Measurements from ENCODE around the gene BTG1. TPM values are rescaled to one million over a fixed set of nuclear protein-coding genes. Genes with fewer than 3 reads are reported as not detected.
A peak's percentile ranks its signal among the peaks of the same experiment; 100 is the strongest.

BTG1 gene
- total and polyA plus RNA-seq, 2 of the 8 experiments (the other 6 are each of a cell fraction or from before 2014, with no cell fraction given) = 17.1 to 32.7 TPM

DNA sequence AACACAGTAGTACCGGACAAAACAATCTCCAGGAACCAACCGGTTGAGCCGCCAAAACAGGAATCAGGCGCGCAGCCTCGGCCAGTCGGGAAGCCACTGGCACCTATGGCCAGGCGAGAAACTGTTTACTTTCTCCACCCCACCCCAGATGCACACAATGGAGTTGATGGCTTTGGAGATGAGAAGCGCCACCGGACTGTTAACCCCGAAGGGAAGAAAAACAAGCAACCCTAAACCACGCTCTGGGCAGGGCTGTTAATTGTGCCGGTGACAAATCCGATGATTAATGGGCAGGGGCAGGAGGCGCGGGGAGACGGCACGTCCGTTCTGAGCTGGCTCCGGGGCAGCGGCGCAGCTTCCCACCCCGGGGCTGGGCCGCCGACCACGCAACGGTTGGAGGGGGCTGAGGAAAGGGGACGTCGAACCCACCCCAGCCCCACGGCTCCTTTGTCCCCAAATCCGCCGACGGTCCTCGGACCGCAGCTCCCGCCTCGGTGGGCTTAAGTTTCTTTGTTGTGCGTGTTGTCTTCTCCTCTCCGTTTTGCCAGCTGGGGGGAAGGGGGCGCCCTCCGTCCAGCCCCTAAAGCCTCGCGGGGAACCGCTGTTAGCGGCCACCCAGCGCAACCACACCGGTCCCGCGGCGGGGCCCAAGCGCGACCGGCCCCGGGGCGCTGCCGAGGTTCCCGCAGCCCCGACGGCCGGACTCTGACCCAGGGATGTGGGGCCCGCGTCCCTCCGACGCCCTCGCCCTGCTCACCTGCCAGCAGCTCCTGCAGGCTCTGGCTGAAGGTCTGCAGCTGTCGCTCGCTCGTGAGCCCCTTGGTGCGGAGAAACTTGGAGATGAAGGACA lies 790 bp downstream of the BTG1 start (continued):
- TF ChIP-seq CHD2 (IDR thresholded peaks at IDR 0.05; ENCODE audit: low read length) (no peak), EGR1 (IDR thresholded peaks at IDR 0.05; ENCODE audit: borderline replicate concordance, low read depth, low read length) (no peak), RBBP5 (IDR thresholded peaks at IDR 0.05; ENCODE audit: borderline replicate concordance, low read depth, low read length) (peak; percentile 44; the same call in 1 of the 2 replicates), CREB1 (IDR thresholded peaks at IDR 0.05) (no peak), HDAC6 (IDR thresholded peaks at IDR 0.05; ENCODE audit: low read depth, low read length) (no peak), RXRA (IDR thresholded peaks at IDR 0.05; ENCODE audit: insufficient read depth, low read depth, low read length) (no peak), CEBPB (IDR thresholded peaks at IDR 0.05; ENCODE audit: low read depth, low read length) (no peak), GTF2F1 (IDR thresholded peaks at IDR 0.05; ENCODE audit: borderline replicate concordance, low read depth, low read length) (no peak), ZNF274 (IDR thresholded peaks at IDR 0.05; ENCODE audit: borderline replicate concordance, extremely low read depth, low read length) (no peak), BACH1 (IDR thresholded peaks at IDR 0.05; ENCODE audit: low read length) (no peak), EP300 (IDR thresholded peaks at IDR 0.05; ENCODE audit: borderline replicate concordance in 1 of 2, low read depth in 2 of 2, low read length in 2 of 2) (no peak), EZH2 (IDR thresholded peaks at IDR 0.05; ENCODE audit: low read depth, low read length, severe bottlenecking) (no peak), JUND (IDR thresholded peaks at IDR 0.05; ENCODE audit: low read length) (no peak), NRF1 (IDR thresholded peaks at IDR 0.05; ENCODE audit: low read depth, low read length) (no peak), CBX5 (IDR thresholded peaks at IDR 0.05; ENCODE audit: low read depth, low read length) (no peak), POLR2AphosphoS5 (IDR thresholded peaks at IDR 0.05; ENCODE audit: low read depth, low read length) (peak; percentile 25), CBX8 (IDR thresholded peaks at IDR 0.05; ENCODE audit: borderline replicate concordance, low read depth, low read length) (no peak)
- TF ChIP-seq, protein P1, sequence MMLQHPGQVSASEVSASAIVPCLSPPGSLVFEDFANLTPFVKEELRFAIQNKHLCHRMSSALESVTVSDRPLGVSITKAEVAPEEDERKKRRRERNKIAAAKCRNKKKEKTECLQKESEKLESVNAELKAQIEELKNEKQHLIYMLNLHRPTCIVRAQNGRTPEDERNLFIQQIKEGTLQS (IDR thresholded peaks at IDR 0.05; ENCODE audit: insufficient read depth, low read depth, low read length) = no peak
- TF ChIP-seq, protein P2, sequence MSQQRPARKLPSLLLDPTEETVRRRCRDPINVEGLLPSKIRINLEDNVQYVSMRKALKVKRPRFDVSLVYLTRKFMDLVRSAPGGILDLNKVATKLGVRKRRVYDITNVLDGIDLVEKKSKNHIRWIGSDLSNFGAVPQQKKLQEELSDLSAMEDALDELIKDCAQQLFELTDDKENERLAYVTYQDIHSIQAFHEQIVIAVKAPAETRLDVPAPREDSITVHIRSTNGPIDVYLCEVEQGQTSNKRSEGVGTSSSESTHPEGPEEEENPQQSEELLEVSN (IDR thresholded peaks at IDR 0.05) = no peak
- TF ChIP-seq, protein P3, sequence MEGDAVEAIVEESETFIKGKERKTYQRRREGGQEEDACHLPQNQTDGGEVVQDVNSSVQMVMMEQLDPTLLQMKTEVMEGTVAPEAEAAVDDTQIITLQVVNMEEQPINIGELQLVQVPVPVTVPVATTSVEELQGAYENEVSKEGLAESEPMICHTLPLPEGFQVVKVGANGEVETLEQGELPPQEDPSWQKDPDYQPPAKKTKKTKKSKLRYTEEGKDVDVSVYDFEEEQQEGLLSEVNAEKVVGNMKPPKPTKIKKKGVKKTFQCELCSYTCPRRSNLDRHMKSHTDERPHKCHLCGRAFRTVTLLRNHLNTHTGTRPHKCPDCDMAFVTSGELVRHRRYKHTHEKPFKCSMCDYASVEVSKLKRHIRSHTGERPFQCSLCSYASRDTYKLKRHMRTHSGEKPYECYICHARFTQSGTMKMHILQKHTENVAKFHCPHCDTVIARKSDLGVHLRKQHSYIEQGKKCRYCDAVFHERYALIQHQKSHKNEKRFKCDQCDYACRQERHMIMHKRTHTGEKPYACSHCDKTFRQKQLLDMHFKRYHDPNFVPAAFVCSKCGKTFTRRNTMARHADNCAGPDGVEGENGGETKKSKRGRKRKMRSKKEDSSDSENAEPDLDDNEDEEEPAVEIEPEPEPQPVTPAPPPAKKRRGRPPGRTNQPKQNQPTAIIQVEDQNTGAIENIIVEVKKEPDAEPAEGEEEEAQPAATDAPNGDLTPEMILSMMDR (IDR thresholded peaks at IDR 0.05; ENCODE audit: control extremely low read depth in 1 of 3, insufficient read depth in 1 of 3, low read depth in 1 of 3, low read length in 3 of 3) = no peak
